ENCODE data around the gene JAKMIP2.

GRCh38 chr5:147801461-147801860, 18.9 kb upstream of the JAKMIP2 start:
- TF ChIP-seq CTCF (conservative IDR thresholded peaks at IDR 0.05 in 1 of 2, IDR thresholded peaks at IDR 0.05 in 1 of 2; ENCODE audit: extremely low read depth in 1 of 2, insufficient read depth in 1 of 2, low read depth in 1 of 2, low read length in 2 of 2): no peak
- TF ChIP-seq EZH2 (IDR thresholded peaks at IDR 0.05; ENCODE audit: borderline replicate concordance, low read length): no peak

All from mammary epithelial cell (primary cell).